ENCODE data around the gene AGRP.

The AGRP gene

DNA sequence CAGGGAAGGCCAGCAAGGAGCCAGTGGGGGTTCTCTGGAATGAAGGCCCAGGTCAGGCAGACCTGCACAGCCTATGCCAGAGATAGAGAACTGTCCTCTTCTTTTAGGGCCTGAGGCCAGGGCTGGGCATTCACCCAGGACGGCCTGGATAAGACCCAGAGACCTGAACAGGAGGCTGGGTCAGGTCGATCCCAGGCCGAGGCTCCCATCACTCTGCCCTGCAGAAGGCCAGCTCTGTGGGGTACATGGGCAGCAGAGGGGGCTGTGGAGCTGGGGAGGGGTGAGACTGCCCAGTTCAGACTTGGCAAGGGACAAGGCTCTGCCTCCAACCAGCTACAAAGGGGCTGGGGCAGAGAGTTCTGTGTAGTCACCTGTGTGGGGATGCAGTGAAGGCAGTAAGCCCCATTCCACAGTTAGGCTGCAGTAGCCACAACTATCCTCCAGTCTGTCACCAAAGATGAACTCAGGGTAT lies 37.9 kb downstream of the AGRP start:
- no peak for DNase-seq (ENCODE audit: low read depth)

- no peak for DNase-seq (ENCODE audit: low read depth)
These were observed 38.3 kb downstream of the AGRP start for GRCh38 chr16:67445126-67445426.

DNA sequence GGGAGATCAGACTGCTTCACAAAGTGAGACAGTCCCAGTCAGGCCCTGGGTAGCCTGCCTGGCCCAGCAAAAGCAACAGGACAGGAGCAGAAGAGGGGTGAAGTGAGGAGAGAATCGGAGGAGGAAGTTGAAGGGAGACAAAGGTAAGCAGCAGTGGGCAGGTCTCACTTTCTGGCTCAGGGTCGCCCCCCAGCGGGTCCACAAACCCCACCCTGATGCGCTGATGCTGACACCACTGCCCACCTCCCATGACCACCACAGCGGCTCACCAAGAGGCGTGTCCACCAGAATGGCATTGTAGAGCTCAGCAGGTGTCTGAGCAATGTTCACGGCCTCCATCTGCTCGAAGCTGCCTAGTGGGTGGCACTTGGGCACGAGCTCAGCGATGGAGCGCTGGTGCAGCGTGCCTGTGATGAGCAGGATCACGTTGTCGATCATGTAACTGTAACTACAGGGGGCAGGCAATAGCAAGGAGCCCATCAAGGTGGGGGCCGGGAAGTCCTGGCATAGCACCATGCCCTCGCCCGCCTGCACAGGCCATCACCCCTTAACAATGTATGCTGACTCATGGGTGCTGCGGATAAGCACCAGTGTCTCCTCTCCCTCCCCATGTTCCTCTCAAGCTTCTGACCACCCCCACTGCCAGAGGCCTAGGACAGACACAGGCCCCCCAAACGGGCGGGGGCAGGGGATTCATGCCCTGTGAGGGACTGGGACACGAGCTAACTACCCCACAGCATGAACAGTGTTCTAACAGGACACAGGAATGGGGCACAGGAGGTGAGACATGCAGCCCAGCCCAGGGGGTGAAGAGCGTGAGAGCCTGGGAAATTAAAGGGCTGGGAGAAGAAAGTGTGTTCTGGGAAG lies 38.9 kb downstream of the AGRP start:
- DNase-seq (ENCODE audit: low read depth): peak; percentile 13

DNA sequence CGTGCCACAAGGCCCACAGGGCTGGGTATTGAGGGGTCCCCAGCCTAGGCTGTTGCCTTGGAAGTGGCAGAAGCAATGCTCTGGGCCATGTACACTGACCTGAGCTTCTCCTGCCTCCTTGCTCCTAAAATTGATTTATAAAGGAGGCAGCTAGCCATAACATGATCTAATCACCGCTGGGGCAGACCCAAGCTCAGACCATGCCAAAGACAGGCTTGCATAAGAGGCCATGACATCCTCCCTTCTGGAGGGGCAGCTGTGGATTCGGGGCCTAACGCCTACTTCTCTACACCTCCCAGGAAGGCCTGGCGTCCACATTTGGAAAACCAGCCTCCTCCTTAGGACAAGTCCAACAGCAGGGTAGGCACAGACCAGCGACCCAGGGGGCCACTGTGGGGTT lies 40.1 kb downstream of the AGRP start:
- DNase-seq (ENCODE audit: low read depth): no peak

GRCh38 chr16:67442581-67443255 lies 40.6 kb downstream of the AGRP start:
- no peak for DNase-seq (ENCODE audit: low read depth)

DNA sequence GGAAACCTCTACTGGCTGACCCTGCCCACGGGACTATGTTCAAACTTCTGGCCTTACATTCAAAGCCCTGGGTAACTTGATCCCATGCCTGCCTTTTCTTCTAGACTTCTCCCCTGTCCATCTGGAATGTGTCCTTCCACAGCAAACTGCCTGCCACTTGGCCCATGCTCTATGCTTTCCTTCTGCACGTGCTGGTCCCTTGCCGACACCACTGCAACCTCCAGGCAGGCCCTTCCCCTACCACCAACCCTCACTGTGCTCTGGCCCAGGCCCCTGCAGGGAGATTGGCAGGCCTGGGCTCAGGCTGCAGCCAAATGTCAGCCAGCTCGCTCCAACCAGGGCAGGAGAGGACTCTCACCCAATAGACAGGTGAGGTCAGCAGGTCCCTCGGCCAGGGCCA lies 41.4 kb downstream of the AGRP start:
- DNase-seq (ENCODE audit: low read depth): peak; percentile 24

- no peak for DNase-seq (ENCODE audit: low read depth)
These were observed 42.0 kb downstream of the AGRP start for GRCh38 chr16:67441271-67441753.

- no peak for DNase-seq (ENCODE audit: low read depth)
These were observed 44.4 kb downstream of the AGRP start for GRCh38 chr16:67438824-67439393.

- no peak for DNase-seq (ENCODE audit: low read depth)
These were observed 45.1 kb downstream of the AGRP start for GRCh38 chr16:67438098-67438791.

GRCh38 chr16:67437513-67437912 lies 45.8 kb downstream of the AGRP start:
- no peak for DNase-seq (ENCODE audit: low read depth)

- DNase-seq (ENCODE audit: low read depth): no peak
These were observed 46.6 kb downstream of the AGRP start for GRCh38 chr16:67436640-67437193.

DNA sequence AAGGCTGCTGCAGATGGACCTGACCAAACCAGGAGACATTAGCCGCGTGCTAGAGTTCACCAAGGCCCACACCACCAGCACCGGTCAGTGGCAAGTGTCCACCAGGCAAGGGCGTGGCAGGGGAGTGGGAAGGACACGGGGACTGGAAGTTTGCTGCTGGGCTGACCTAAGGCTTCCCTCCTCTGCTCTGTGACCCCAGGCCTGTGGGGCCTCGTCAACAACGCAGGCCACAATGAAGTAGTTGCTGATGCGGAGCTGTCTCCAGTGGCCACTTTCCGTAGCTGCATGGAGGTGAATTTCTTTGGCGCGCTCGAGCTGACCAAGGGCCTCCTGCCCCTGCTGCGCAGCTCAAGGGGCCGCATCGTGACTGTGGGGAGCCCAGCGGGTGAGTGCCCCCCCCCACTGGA lies 47.6 kb downstream of the AGRP start:
- no peak for DNase-seq (ENCODE audit: low read depth)

DNA sequence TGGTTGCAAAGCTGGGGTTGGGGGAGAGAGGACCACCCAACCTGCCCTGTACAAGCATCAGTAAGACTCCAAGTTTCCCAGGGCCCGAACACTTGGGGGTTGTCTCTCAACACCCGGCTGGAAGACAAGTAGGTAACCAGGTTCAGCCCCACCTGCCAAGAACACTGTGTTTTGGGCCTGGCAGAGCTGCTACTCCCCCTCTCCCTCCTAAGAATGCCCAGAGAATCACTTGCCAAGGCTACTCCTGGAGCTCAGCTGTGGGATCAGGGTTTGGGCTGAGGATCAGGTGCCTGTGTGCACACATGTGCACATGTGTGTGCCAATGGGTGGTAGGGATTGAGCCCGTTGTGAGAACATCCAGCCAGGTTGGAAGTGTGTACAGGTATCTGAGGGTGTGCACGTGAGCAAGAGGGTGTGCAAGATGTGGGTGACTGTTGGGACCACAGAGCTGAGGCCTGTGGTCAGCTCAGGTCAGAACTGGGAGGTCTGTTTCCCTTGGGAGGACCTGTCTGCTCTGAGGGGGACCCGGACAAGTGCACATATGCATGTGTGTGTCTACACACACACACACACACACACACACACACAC lies 50.1 kb downstream of the AGRP start:
- DNase-seq (ENCODE audit: low read depth): no peak

Measured in iris pigment epithelial cell (primary cell).